Metanephros (tissue), 1 donor: ENCODE measurements around the gene ATOH7. TPM values are rescaled to one million over a fixed set of nuclear protein-coding genes. Genes with fewer than 3 reads are reported as not detected.

Source experiments
- total RNA-seq: library from RNA; depleted of rRNA; stranded (reverse); fragments of >200 nt; gene quantifications from one replicate; pipeline ENCODE4 v1.2.3, GENCODE V29; 2014

The ATOH7 gene
- total RNA-seq = 1.5 TPM

GRCh38 chr10:68231817-68232251, at the start of gene ATOH7:
Gene ATOH7, minus strand, starts transcription at chr10:68232113. Its CDS starts 436 bp downstream, at chr10:68231677.

Other genes with a start within 250 kb of the ATOH7 start
- 67.0 TPM for gene HERC4, start 156.8 kb downstream of the ATOH7 start, total RNA-seq
- gene MYPN, start 122.6 kb downstream of the ATOH7 start, total RNA-seq = 20.4 TPM
- gene HNRNPH3, start 100.0 kb upstream of the ATOH7 start, total RNA-seq = 61.4 TPM
- 57.3 TPM for gene PBLD, start 100.8 kb upstream of the ATOH7 start, total RNA-seq
- gene RUFY2, start 175.2 kb upstream of the ATOH7 start, total RNA-seq = 39.3 TPM
- 7.8 TPM for gene DNA2, start 239.9 kb upstream of the ATOH7 start, total RNA-seq